Transverse colon (tissue), 4 donors: ENCODE measurements around the gene PRCD. TPM values are rescaled to one million over a fixed set of nuclear protein-coding genes. Genes with fewer than 3 reads are reported as not detected.
A peak's percentile ranks its signal among the peaks of the same experiment; 100 is the strongest.
"Not testable (repeated sequence)": the region's sequence is repeated elsewhere in the genome, so short reads cannot be mapped to it uniquely, and the experiment has no call there.

Experiments used
- DNase-seq: peaks from one replicate; pipeline ENCODE4 v3.0.0-alpha.2; 2019
- H3K27ac ChIP-seq, 4 donors: fragments of 200-600 bp; sonication (generic); 2 replicates each; pipeline ENCODE4 v1.5.1; 2016 to 2018; ENCODE audit warnings: inconsistent platforms in 4 of 4
- H3K27me3 ChIP-seq: fragments of 200-600 bp; sonication (generic); 2 replicates; pipeline ENCODE4 v1.5.1; 2017; ENCODE audit warnings: inconsistent platforms
- H3K36me3 ChIP-seq, 4 donors: fragments of 200-600 bp; sonication (generic); 2 replicates each; pipeline ENCODE4 v1.5.1; 2017 to 2019; ENCODE audit warnings: inconsistent platforms in 4 of 4
- H3K4me1 ChIP-seq, 4 donors: fragments of 200-600 bp; sonication (generic); 2 replicates each; pipeline ENCODE4 v1.5.1; 2017 to 2020; ENCODE audit warnings: inconsistent platforms in 4 of 4
- H3K4me3 ChIP-seq, 4 donors: fragments of 200-600 bp; sonication (generic); 1 replicate in 1 of 4; 2 replicates in 3 of 4; pipeline versions ENCODE4 v1.5.1 to v1.6.1; 2017 to 2019; ENCODE audit warnings: inconsistent platforms in 4 of 4
- H3K9me3 ChIP-seq, 2 donors: fragments of 200-600 bp; sonication (generic); 2 replicates each; pipeline ENCODE4 v1.5.1; 2017 to 2019; ENCODE audit warnings: inconsistent platforms in 2 of 2
- EP300 ChIP-seq: sonication (generic); formaldehyde crosslinking; IDR thresholded peaks from one replicate; pipeline ENCODE4 v1.6.1; 2017; ENCODE audit warnings: antibody characterized with exemption, low read depth
- POLR2A ChIP-seq: fragments of 450-650 bp; IDR thresholded peaks from one replicate; pipeline ENCODE4 v1.6.1; 2016; ENCODE audit warnings: antibody characterized with exemption, mild to moderate bottlenecking, moderate library complexity
- POLR2AphosphoS5 ChIP-seq, 3 donors: sonication (generic); formaldehyde crosslinking; IDR thresholded peaks; one replicate each; pipeline ENCODE4 v1.6.1; 2016; ENCODE audit warnings: antibody characterized with exemption in 3 of 3
- WGBS, 2 donors: methylation state at CpG; one replicate each; pipeline ENCODE4 v1.1.5; 2018; ENCODE audit warnings: low coverage in 1 of 2; 5-methylcytosine and 5-hydroxymethylcytosine counted together
- in situ Hi-C, 4 donors: fragments of 200-750 bp; cut with MboI; loops; one replicate each; pipeline versions ENCODE4 v1.15.0 to v1.15.1; 2017; ENCODE audit warnings: low sequenced_read_pairs in 3 of 4, low pct_ligation_motif_present in 1 of 4, low pct_unique_long_range_greater_than_20kb in 1 of 4
- intact Hi-C: fragments of 100-400 bp; cut with DNase I; formaldehyde crosslinking; loops from one replicate; pipeline ENCODE4 v1.15.1; 2023; ENCODE audit warnings: low total_unique reads
- total RNA-seq, 4 donors: library from RNA; depleted of rRNA; stranded (reverse); fragments of >200 nt; gene quantifications; one replicate each; pipeline ENCODE4 v1.1.0, GENCODE V29; 2016
- TF ChIP-seq, protein P1 (sequence below), 5 experiments: fragments of 200-600 bp in 3 of 5; fragments of 450-650 bp in 2 of 5; sonication (generic) in 3 of 5; IDR thresholded peaks; 1 replicate in 2 of 5; 2 replicates in 3 of 5; pipeline ENCODE4 v1.5.1; 2016 to 2017; ENCODE audit warnings: antibody characterized with exemption in 5 of 5, inconsistent platforms in 3 of 5, mild to moderate bottlenecking in 2 of 5, moderate library complexity in 1 of 5

PRCD gene
- total RNA-seq, 4 donors from 2014 or later, result 0.64 to 6.8 TPM; not detected in 2

DNA sequence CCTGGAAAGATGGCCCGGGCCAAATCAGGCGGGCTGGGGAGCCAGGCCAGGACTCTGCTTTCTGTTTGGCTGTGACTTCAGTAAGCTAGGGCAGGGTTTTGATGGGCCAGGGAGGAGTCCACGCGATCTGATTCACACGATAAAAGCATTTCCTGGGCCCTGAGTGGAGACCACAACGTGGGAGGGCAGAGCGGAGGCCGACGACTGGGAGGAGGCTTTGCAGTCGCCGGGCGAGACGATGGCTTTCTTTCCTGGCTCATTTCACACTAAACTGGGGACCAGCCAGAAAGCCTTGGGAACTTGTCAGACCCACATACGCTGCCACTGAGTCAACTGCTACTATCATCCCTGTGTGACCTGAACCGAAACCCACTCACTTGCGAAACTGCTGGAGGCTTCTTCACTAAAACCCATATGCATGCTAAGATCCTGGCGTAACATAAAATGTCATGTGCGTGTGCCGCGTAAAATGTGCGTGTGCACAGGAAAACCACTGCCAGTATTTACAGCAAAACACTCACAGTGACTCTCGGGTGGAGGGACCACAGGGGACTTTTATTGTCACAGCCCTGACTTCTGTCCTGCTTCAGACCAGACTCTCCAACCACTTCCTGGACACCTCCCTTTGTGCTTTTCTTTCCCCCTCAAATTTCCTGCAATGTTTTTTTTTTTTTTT, 24.4 kb upstream of the PRCD start:
- intact Hi-C loops, result no loop called here
- H3K4me3 ChIP-seq, result no peak overlapping the region

DNA sequence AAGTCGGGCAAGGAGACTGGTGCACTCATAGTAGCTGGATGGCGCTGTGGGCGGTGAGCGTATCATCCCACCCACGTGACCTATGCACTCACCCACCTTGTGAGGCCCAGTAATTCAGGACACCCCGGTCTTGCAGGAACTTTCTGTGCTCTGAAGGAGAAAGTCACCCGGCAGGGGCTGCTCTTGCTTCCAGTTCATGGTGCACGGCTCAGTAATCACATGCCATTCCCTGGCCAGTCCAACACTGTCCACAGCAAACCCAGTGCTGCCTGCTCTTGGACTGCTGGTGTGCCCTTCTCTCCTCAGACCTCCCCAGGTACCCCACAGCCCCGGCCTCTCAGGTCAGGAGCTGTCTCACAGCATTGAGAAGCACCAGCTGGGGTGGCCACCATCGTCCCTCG, 22.2 kb upstream of the PRCD start:
- 80 to 82% methylated on average over 2 to 10 of the region's 11 CpGs for WGBS, 2 donors

More for the DNA sequence above, 24.4 kb upstream of the PRCD start:
- no peaks in the 10 kb centered on the region for H3K36me3 ChIP-seq
- no peaks in the 10 kb centered on the region for H3K9me3 ChIP-seq
- WGBS, 2 donors, result 30 to 66% methylated on average over 2 to 22 of the region's 22 CpGs
- TF ChIP-seq EP300 (peak; percentile 41), POLR2A (peak; percentile 43), POLR2AphosphoS5 (IDR thresholded peaks at IDR 0.05) (peak; percentile 42 to 71 (median 44))
- TF ChIP-seq, protein P1, sequence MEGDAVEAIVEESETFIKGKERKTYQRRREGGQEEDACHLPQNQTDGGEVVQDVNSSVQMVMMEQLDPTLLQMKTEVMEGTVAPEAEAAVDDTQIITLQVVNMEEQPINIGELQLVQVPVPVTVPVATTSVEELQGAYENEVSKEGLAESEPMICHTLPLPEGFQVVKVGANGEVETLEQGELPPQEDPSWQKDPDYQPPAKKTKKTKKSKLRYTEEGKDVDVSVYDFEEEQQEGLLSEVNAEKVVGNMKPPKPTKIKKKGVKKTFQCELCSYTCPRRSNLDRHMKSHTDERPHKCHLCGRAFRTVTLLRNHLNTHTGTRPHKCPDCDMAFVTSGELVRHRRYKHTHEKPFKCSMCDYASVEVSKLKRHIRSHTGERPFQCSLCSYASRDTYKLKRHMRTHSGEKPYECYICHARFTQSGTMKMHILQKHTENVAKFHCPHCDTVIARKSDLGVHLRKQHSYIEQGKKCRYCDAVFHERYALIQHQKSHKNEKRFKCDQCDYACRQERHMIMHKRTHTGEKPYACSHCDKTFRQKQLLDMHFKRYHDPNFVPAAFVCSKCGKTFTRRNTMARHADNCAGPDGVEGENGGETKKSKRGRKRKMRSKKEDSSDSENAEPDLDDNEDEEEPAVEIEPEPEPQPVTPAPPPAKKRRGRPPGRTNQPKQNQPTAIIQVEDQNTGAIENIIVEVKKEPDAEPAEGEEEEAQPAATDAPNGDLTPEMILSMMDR (IDR thresholded peaks at IDR 0.05), result no peak
- H3K4me1 ChIP-seq, result peaks cover 0 to 9% (median 4%) of the 10 kb centered on the region in 4 donors
- in situ Hi-C loops, result loop anchor here in 2 of 4 donors (10.0 kb wide), 1 partner anchor 51 kb away; the partner anchor contains the start of gene AANAT (in 2 of the 2)
- H3K27me3 ChIP-seq, result no peaks in the 10 kb centered on the region
- peak; percentile 72 for DNase-seq
- peak overlapping the region; percentile 68 to 79 (median 75) for H3K27ac ChIP-seq

DNA sequence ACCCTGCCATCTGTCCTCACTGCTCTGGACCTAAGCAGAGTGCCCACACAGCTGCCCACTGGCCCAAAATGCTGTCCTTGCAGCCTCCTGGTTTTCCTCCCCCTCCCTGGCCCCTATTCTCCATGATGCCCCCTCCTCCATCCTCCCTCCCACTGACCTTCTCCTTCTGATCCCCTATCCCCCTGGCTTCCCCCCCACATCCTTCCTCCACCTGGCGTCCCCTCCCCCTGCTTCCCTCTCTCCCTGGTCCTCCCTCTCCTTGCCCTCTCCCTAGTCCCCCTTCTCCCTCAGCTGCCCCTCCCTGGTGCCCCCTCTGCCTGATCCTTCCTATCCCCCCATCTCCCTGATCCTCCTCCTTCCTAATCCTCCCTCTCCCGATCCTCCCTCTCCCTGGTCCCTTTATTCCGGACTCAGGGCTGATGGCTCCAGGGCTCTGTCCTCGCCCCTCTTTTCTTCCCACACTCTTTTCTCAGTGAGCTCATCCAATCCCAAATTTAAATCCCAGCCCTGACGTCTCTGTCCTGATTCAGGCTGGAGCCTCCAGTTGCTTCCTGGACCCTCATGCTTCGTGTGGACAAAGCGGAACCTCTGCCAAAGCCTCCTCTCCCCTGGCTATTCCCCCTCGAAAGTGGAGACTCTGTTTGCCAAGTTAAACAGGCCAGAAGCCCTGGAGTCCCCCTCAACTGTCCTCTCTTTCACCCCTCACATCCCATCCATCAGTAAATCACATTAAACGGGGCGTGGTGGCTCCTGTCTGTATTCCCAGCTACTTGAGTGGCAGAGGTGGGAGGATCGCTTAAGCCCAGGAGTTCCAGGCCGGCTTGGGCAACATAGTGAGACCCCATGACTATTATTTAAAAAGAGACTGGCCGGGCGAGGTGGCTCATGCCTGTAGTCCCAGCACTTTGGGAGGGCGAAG, 20.5 kb upstream of the PRCD start:
- no peak for DNase-seq
- TF ChIP-seq POLR2A (no peak), EP300 (no peak), POLR2AphosphoS5 (IDR thresholded peaks at IDR 0.05) (no peak)
- TF ChIP-seq, protein P1 (IDR thresholded peaks at IDR 0.05), result no peak
- Histone ChIP-seq H3K27me3 (peaks cover 13% of the 10 kb centered on the region), H3K27ac (no peak overlapping the region), H3K36me3 (no peaks in the 10 kb centered on the region), H3K4me1 (peaks cover 4 to 18% (median 7%) of the 10 kb centered on the region in 4 donors), H3K4me3 (no peak overlapping the region), H3K9me3 (no peaks in the 10 kb centered on the region)
- in situ Hi-C loops, result loop anchor here in 2 of 4 donors (10.0 kb wide), 1 partner anchor 55 kb away; the partner anchor contains the start of gene AANAT (in 2 of the 2)
- WGBS, 2 donors, result 63 to 77% methylated on average over 5 to 14 of the region's 15 CpGs
- intact Hi-C loops, result no loop called here

More for the DNA sequence above, 22.2 kb upstream of the PRCD start:
- H3K27me3 ChIP-seq, result peaks cover 9% of the 10 kb centered on the region
- DNase-seq, result no peak
- H3K4me1 ChIP-seq, result peaks cover 0 to 9% (median 4%) of the 10 kb centered on the region in 4 donors
- intact Hi-C loops, result no loop called here
- no peak overlapping the region for H3K27ac ChIP-seq
- no peak overlapping the region for H3K4me3 ChIP-seq
- in situ Hi-C loops, result loop anchor here in 2 of 4 donors (10.0 kb wide), 1 partner anchor 53 kb away; the partner anchor contains the start of gene AANAT (in 2 of the 2)
- no peaks in the 10 kb centered on the region for H3K9me3 ChIP-seq
- H3K36me3 ChIP-seq, result no peaks in the 10 kb centered on the region
- TF ChIP-seq EP300 (no peak), POLR2AphosphoS5 (IDR thresholded peaks at IDR 0.05) (no peak)
- TF ChIP-seq, protein P1 (IDR thresholded peaks at IDR 0.05), result no peak

DNA sequence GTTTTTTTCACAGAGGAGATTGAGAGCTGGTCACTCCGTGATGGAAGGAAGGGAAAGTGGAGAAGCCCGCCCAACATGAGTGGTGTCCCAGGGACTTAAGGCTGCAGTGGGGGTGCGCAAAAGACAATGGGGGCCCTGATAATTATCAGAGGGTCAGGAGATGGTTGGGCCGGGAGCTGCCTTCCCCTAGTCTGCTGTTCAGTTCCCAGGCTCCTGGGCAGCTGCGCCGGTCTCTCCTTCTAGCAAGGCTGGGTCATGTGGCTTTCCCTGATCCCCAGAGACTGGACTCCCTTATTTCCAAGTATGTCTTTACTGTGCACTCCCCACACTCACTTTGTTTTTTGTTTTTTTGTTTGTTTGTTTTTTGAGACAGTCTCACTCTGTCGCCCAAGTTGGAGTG, 18.6 kb upstream of the PRCD start:
- no peak for DNase-seq
- intact Hi-C loops, result no loop called here
- H3K9me3 ChIP-seq, result no peaks in the 10 kb centered on the region
- 91 to 92% methylated on average over 3 to 7 of the region's 7 CpGs for WGBS, 2 donors
- H3K27me3 ChIP-seq, result peaks cover 13% of the 10 kb centered on the region
- no peak overlapping the region for H3K27ac ChIP-seq
- TF ChIP-seq POLR2AphosphoS5 (IDR thresholded peaks at IDR 0.05), result no peak
- no peak for TF ChIP-seq POLR2A
- TF ChIP-seq EP300, result no peak
- TF ChIP-seq, protein P1 (IDR thresholded peaks at IDR 0.05), result no peak
- in situ Hi-C loops, result loop anchor here in 1 of 4 donors (10.0 kb wide), 1 partner anchor 104 kb away; no protein-coding TSS in a partner anchor
- H3K36me3 ChIP-seq, result no peaks in the 10 kb centered on the region
- no peak overlapping the region for H3K4me3 ChIP-seq
- peaks cover 7 to 24% (median 17%) of the 10 kb centered on the region in 4 donors for H3K4me1 ChIP-seq

DNA sequence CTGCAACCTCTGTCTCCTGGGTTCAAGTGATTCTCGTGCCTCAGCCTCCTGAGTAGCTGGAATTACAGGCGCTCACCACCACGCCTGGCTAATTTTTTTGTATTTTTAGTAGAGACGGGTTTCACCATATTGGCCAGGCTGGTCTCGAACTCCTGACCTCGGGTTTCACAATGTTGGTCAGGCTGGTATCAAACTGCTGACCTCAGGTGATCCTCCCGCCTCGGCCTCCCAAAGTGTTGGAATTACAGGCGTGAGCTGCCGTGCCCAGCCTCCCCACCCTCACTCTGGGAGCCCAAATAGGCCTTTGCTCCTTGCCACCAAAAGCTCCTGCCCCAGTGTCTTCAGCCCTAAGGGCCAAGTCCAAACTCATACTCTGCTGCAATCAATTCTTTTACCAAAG, 18.2 kb upstream of the PRCD start:
- intact Hi-C loops, H3K4me3 ChIP-seq, H3K36me3 ChIP-seq, H3K9me3 ChIP-seq, H3K27ac ChIP-seq, DNase-seq: not testable (repeated sequence)
- 78 to 83% methylated on average over 3 to 10 of the region's 10 CpGs for WGBS, 2 donors
- peaks cover 7 to 23% (median 17%) of the 10 kb centered on the region in 4 donors for H3K4me1 ChIP-seq
- peaks cover 13% of the 10 kb centered on the region for H3K27me3 ChIP-seq
- in situ Hi-C loops, result loop anchor here in 1 of 4 donors (10.0 kb wide), 1 partner anchor 103 kb away; no protein-coding TSS in a partner anchor
